HCT116 (cell line): ENCODE results near the gene FHL5. TPM values are rescaled to one million over a fixed set of nuclear protein-coding genes. Genes with fewer than 3 reads are reported as not detected.

Experiments used
- ATAC-seq: fragments of 200-7000 bp; cut with Tn5 transposase; 2 replicates; pipeline ENCODE4 v1.9.1; 2020; ENCODE audit warnings: mild to moderate bottlenecking, moderate library complexity
- BruUV-seq: library from RNA; stranded (reverse); fragments of 400-500 nt; replicated peaks from 2 replicates; lab custom pipeline; 2021; lab: Mats Ljungman, UMichigan
- CTCF ChIA-PET: fragments of 300-600 bp; sonication (Branson Sonifier 250); formaldehyde crosslinking; loops from one replicate; lab custom pipeline; 2021; ENCODE audit warnings: antibody characterized with exemption; lab: Charles Lee
- POLR2A ChIA-PET: fragments of 300-600, 350-600 bp; sonication (Branson Sonifier 250); formaldehyde crosslinking; loops from one replicate; lab custom pipeline; 2021; ENCODE audit warnings: antibody characterized with exemption; lab: Charles Lee
- RAD21 ChIA-PET, 2 experiments: fragments of 300-600 bp; sonication (Branson Sonifier 250); formaldehyde crosslinking; loops; one replicate each; lab custom pipeline; 2023; ENCODE audit warnings: low total read pairs in 2 of 2; ENCODE audit not compliant: uncharacterized antibody in 2 of 2, unreplicated experiment in 2 of 2, low non-redundant PET in 1 of 2; lab: Charles Lee
- DNase-seq: peaks from one replicate; pipeline ENCODE4 v3.0.0-alpha.2; 2010; ENCODE audit warnings: low read depth, low spot score
- H2AFZ ChIP-seq: fragments of 200-600 bp; shearing (Covaris generic), sonication (generic); 2 replicates; pipeline ENCODE4 v1.6.1; 2017; ENCODE audit warnings: low read depth, mixed run types, mixed read lengths, antibody characterized with exemption, low read length; ENCODE audit not compliant: poor library complexity, severe bottlenecking
- H3K27ac ChIP-seq: 2 replicates; pipeline ENCODE4 v1.5.1; 2012; ENCODE audit warnings: low read depth, low read length
- H3K27me3 ChIP-seq: fragments of 200-600 bp; sonication (generic); 2 replicates; pipeline ENCODE4 v1.6.1; 2016; ENCODE audit warnings: mixed run types, low read length, mixed read lengths; ENCODE audit not compliant: insufficient read depth
- H3K36me3 ChIP-seq, 2 experiments: fragments of 200-500 bp in 1 of 2; fragments of 200-600 bp in 1 of 2; sonication (Bioruptor generic) in 1 of 2; sonication (generic) in 1 of 2; 2 replicates each; pipeline versions ENCODE4 v1.5.1 to v1.6.1; 2014 to 2016; ENCODE audit warnings: low read length in 2 of 2, inconsistent platforms in 1 of 2, mixed read lengths in 1 of 2, mixed run types in 1 of 2; ENCODE audit not compliant: insufficient read depth in 2 of 2, control insufficient read depth in 1 of 2
- H3K4me1 ChIP-seq, 2 experiments: fragments of 200-600 bp in 1 of 2; sonication (generic) in 1 of 2; 2 replicates each; pipeline versions ENCODE4 v1.5.1 to v1.6.1; 2012 to 2017; ENCODE audit warnings: low read length in 2 of 2, inconsistent platforms in 1 of 2, mild to moderate bottlenecking in 1 of 2, mixed read lengths in 1 of 2, mixed run types in 1 of 2, moderate library complexity in 1 of 2; ENCODE audit not compliant: insufficient read depth in 2 of 2, control insufficient read depth in 1 of 2
- H3K4me2 ChIP-seq: fragments of 200-600 bp; sonication (generic); 2 replicates; pipeline ENCODE4 v1.6.1; 2017; ENCODE audit warnings: mixed run types, low read length, mixed read lengths
- H3K4me3 ChIP-seq, 2 experiments: fragments of 200-600 bp in 1 of 2; sonication (generic) in 1 of 2; replicated peaks in 1 of 2; 2 replicates each; pipeline ENCODE4 v1.5.1; 2011 to 2016; ENCODE audit warnings: low read length in 2 of 2, control low read depth in 1 of 2, low read depth in 1 of 2, mild to moderate bottlenecking in 1 of 2, mixed read lengths in 1 of 2, mixed run types in 1 of 2
- H3K79me2 ChIP-seq: fragments of 200-600 bp; sonication (generic); 2 replicates; pipeline ENCODE4 v1.6.1; 2017; ENCODE audit warnings: mild to moderate bottlenecking, mixed run types, low read length, moderate library complexity, mixed read lengths; ENCODE audit not compliant: insufficient read depth
- H3K9ac ChIP-seq: fragments of 200-600 bp; sonication (generic); 2 replicates; pipeline ENCODE4 v1.6.1; 2016; ENCODE audit warnings: low read length, mixed read lengths
- H3K9me2 ChIP-seq: fragments of 200-600 bp; sonication (generic), shearing (Covaris generic); 2 replicates; pipeline ENCODE4 v1.6.1; 2017; ENCODE audit warnings: mixed run types, mild to moderate bottlenecking, moderate library complexity; ENCODE audit not compliant: insufficient read depth
- H3K9me3 ChIP-seq, 2 experiments: fragments of 200-500 bp in 1 of 2; fragments of 200-600 bp in 1 of 2; sonication (Bioruptor generic) in 1 of 2; sonication (generic) in 1 of 2; 2 replicates each; pipeline ENCODE4 v1.6.1; 2014 to 2017; ENCODE audit warnings: low read length in 2 of 2, mixed read lengths in 2 of 2, inconsistent platforms in 1 of 2, low read depth in 1 of 2, mild to moderate bottlenecking in 1 of 2, mixed run types in 1 of 2, moderate library complexity in 1 of 2; ENCODE audit not compliant: control insufficient read depth in 1 of 2, insufficient read depth in 1 of 2
- H4K20me1 ChIP-seq: fragments of 200-600 bp; sonication (generic), shearing (Covaris generic); 2 replicates; pipeline ENCODE4 v1.6.1; 2017; ENCODE audit warnings: mixed run types, mild to moderate bottlenecking, moderate library complexity; ENCODE audit not compliant: insufficient read depth
- ATF3 ChIP-seq: IDR thresholded peaks from 2 replicates; pipeline ENCODE4 v1.6.1; 2012
- CBX3 ChIP-seq: IDR thresholded peaks from 2 replicates; pipeline ENCODE4 v1.6.1; 2012; ENCODE audit warnings: low read depth
- CEBPB ChIP-seq: IDR thresholded peaks from 2 replicates; pipeline ENCODE4 v1.6.1; 2012; ENCODE audit warnings: low read depth
- CTCF ChIP-seq, 3 experiments: fragments of 200-600 bp in 1 of 3; sonication (generic) in 1 of 3; IDR thresholded peaks in 2 of 3; conservative IDR thresholded peaks in 1 of 3; 2 replicates each; pipeline ENCODE4 v1.5.1; 2012 to 2017; ENCODE audit warnings: low read depth in 2 of 3, low read length in 2 of 3, antibody characterized with exemption in 1 of 3, borderline replicate concordance in 1 of 3, control low read depth in 1 of 3, mild to moderate bottlenecking in 1 of 3, mixed read lengths in 1 of 3, mixed run types in 1 of 3, moderate library complexity in 1 of 3; ENCODE audit not compliant: insufficient read depth in 1 of 3
- EGR1 ChIP-seq: IDR thresholded peaks from 2 replicates; pipeline ENCODE4 v1.6.1; 2012; ENCODE audit warnings: low read depth
- ELF1 ChIP-seq: IDR thresholded peaks from 2 replicates; pipeline ENCODE4 v1.6.1; 2012; ENCODE audit warnings: low read depth, borderline replicate concordance
- EZH2 ChIP-seq: fragments of 200-600 bp; sonication (generic); IDR thresholded peaks from 2 replicates; pipeline ENCODE4 v1.6.1; 2017; ENCODE audit warnings: antibody characterized with exemption, mixed run types
- EZH2phosphoT487 ChIP-seq: fragments of 200-600 bp; IDR thresholded peaks from 2 replicates; pipeline ENCODE4 v1.6.1; 2018; ENCODE audit warnings: antibody characterized with exemption, borderline replicate concordance
- JUND ChIP-seq: IDR thresholded peaks from 2 replicates; pipeline ENCODE4 v1.6.1; 2012
- POLR2AphosphoS5 ChIP-seq: IDR thresholded peaks from 2 replicates; pipeline ENCODE4 v1.6.1; 2011; ENCODE audit warnings: mild to moderate bottlenecking, low read depth, low read length, moderate library complexity
- RAD21 ChIP-seq: IDR thresholded peaks from 2 replicates; pipeline ENCODE4 v1.6.1; 2012; ENCODE audit warnings: low read depth, mild to moderate bottlenecking
- REST ChIP-seq: IDR thresholded peaks from 2 replicates; pipeline ENCODE4 v1.6.1; 2012; ENCODE audit warnings: low read depth
- SIN3A ChIP-seq: IDR thresholded peaks from 2 replicates; pipeline ENCODE4 v1.6.1; 2012; ENCODE audit warnings: low read depth
- SP1 ChIP-seq: IDR thresholded peaks from 2 replicates; pipeline ENCODE4 v1.6.1; 2012; ENCODE audit warnings: low read depth
- SRF ChIP-seq: IDR thresholded peaks from 2 replicates; pipeline ENCODE4 v1.6.1; 2012; ENCODE audit warnings: low read depth
- YY1 ChIP-seq: IDR thresholded peaks from 2 replicates; pipeline ENCODE4 v1.6.1; 2011; ENCODE audit warnings: low read length, low read depth, moderate library complexity, mild to moderate bottlenecking; ENCODE audit not compliant: insufficient replicate concordance; ENCODE audit errors: extremely low read depth
- ZBTB33 ChIP-seq: IDR thresholded peaks from 2 replicates; pipeline ENCODE4 v1.6.1; 2011; ENCODE audit warnings: mild to moderate bottlenecking, low read length, moderate library complexity; ENCODE audit not compliant: insufficient replicate concordance; ENCODE audit errors: extremely low read depth
- ZFX ChIP-seq: fragments of 450-650 bp; IDR thresholded peaks from 2 replicates; pipeline ENCODE4 v1.6.1; 2017
- ZNF274 ChIP-seq: fragments of 200-500 bp; sonication (Bioruptor generic); IDR thresholded peaks from 2 replicates; pipeline ENCODE4 v1.6.1; 2014; ENCODE audit warnings: mild to moderate bottlenecking, low read depth, low read length, inconsistent platforms
- intact Hi-C: fragments of 100-400 bp; cut with micrococcal nuclease; formaldehyde crosslinking; loops from 2 replicates; pipeline ENCODE4 v1.10.0; 2022
- total RNA-seq: library from RNA; stranded (reverse); gene quantifications from one replicate; pipeline ENCODE4 v1.2.1, GENCODE V29; 2021; ENCODE audit not compliant: unreplicated experiment

The FHL5 gene
- total RNA-seq, 1 experiment from 2014 or later: not detected

- Histone ChIP-seq H3K4me2 (no peak overlapping the region), H3K4me3 (no peak overlapping the region), H3K9me2 (no peaks in the 10 kb centered on the region), H3K79me2 (no peaks in the 10 kb centered on the region), H3K9me3 (no peaks in the 10 kb centered on the region), H3K4me1 (no peaks in the 10 kb centered on the region), H4K20me1 (no peaks in the 10 kb centered on the region), H3K9ac (no peak overlapping the region), H3K27me3 (no peaks in the 10 kb centered on the region), H2AFZ (no peak overlapping the region), H3K36me3 (peaks cover 5% of the 10 kb centered on the region in 2 experiments), H3K27ac (no peak overlapping the region)
- POLR2A ChIA-PET: no interaction called here
- no TSS peak for BruUV-seq
- DNase-seq (no peak), ATAC-seq (no peak)
- CTCF ChIA-PET: no interaction called here
- TF ChIP-seq CTCF (IDR thresholded peaks at IDR 0.05 in 2 of 3, conservative IDR thresholded peaks at IDR 0.05 in 1 of 3; ENCODE audit: borderline replicate concordance in 1 of 3, insufficient read depth in 1 of 3, low read depth in 2 of 3, low read length in 2 of 3): no peak
- TF ChIP-seq ZNF274: no peak
- no peak for TF ChIP-seq POLR2AphosphoS5
- TF ChIP-seq ELF1: no peak
- TF ChIP-seq SRF: no peak
- TF ChIP-seq RAD21: no peak
- TF ChIP-seq EZH2phosphoT487: no peak
- no peak for TF ChIP-seq JUND
- TF ChIP-seq CBX3: no peak
- TF ChIP-seq ZFX: no peak
- no peak for TF ChIP-seq EZH2
- no peak for TF ChIP-seq ZBTB33
- no peak for TF ChIP-seq REST
- TF ChIP-seq SP1: no peak
- no peak for TF ChIP-seq SIN3A
- no peak for TF ChIP-seq YY1
- no peak for TF ChIP-seq ATF3
- no peak for TF ChIP-seq CEBPB
- TF ChIP-seq EGR1: no peak
- intact Hi-C loops: no loop called here
- RAD21 ChIA-PET: no interaction called here
Observed at GRCh38 chr6:96537726-96538125, 25.2 kb upstream of the FHL5 start.
